GM11168 (cell line): ENCODE measurements around the gene SLC39A1.

Source experiments
- in situ Hi-C: fragments of 300-500 bp; cut with MboI; formaldehyde crosslinking; loops from one replicate; pipeline ENCODE4 v1.12.0; 2022; ENCODE audit warnings: low sequenced_read_pairs; ENCODE audit not compliant: unreplicated experiment

Gene SLC39A1

DNA sequence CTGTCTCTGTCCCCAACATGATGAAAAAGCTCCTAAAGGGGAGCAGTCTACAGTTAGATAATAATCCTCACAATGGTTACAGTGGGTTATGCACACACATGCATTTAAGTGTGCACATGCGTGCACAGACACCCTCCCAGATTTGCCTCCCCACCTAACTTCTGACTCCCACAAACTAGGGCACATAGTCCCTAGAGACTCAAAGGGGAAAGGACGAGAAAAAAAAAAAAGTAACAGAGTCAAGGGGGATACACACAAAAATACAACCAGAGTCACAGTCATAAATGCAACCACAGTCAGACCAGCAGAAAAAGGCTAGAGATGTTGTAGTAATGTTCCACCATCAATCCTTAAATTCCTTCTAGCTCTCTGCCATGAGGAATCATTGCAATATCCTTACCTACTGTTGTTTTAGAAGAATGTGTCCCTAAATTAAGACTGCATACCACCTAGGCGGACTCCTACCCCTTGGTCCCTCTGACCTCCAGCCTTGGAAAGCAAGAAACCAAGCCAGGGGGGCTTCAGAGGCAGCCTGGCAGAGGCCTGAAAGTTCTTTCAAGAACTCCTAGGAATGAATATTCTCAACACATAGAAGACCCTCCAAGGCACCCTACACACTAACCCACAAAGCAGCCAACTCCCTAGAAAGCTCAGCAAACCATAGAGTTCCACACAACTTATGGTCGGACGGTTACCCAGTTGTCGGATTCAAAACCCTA is 6.2 kb downstream of the SLC39A1 start:
- in situ Hi-C loops: no loop called here

DNA sequence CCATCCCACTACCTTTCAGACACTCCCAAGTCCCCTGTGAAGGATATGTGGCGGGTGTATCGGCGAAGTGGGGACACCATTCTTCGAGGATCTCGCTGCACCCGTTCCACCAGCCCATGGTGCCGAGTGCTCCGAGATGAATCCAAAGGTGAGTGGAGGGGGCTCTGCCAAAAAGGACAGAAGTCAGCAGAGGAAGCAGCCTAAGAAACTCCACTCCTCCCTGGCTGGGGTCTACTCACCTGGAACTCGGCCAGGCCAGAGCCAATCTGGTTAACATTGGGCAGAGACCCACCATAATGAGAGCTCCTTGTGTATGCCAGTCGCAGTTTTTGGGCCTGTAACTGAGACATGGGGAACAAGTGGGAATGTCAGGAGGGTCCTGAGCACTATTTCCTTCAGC is 8.5 kb downstream of the SLC39A1 start:
- in situ Hi-C loops: no loop called here

DNA sequence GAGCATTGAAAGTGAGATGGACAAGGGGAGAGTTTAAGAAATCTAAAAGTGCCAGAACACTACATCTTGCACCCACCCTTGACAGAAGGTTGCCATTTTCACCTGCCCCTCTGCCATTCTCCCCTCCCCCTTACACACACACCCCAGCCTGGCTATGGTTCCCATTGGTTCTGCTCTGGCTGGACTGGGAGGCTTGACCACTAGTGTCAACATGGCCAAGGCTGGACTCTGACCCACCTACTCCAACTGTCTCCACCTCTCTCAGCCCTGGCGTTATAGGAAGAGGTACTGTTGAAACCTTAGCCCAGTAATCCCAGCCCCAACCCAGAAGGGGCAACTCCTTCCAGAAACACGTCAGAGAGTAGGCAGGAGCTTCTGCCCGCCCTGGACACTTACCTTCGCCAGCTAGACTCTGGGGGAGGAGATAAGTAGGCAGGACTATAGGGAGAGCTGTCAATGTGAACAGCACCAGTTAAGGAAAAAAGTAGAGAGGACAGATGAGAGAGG is 9.4 kb downstream of the SLC39A1 start:
- in situ Hi-C loops: no loop called here

DNA sequence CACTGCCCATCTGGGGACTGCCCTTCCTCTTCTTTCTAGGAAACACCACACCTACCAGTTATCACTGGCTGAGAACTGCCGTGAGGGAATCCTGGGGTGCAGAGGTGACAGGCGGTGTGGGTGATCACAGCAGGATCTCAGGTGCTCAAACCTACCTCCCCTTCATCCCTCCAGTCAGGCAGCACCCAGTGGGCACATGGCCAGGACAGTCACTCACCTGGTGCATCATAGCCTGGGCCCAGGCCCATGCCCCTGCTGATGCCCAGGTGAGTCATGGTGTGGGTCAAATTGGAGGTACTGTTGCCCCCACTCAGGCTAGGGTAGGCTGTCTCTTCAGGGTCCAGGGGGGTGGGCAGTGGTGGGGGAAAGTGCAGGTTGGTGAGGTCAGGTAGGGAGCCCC is 11.5 kb downstream of the SLC39A1 start:
- in situ Hi-C loops: no loop called here

DNA sequence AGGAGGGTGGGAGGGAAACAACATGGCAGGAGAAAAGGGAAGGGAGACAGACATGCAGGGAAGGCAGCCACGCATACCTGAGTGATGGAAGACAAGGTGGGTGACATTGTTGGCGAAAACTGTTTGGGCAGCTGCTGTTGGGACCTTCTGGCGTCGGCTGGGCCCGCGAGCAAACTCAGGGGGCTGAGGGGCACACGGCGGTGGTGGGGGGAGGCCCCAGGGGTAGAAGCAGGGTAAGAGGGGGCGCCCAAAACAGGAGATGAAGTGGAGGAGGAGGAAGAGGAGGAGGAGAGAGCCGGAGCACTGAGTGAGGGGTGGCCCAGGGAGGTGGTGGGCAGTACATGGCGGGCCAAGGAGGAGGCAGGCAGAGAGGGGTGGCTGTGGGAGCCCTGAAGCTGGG is 12.2 kb downstream of the SLC39A1 start:
- in situ Hi-C loops: no loop called here

DNA sequence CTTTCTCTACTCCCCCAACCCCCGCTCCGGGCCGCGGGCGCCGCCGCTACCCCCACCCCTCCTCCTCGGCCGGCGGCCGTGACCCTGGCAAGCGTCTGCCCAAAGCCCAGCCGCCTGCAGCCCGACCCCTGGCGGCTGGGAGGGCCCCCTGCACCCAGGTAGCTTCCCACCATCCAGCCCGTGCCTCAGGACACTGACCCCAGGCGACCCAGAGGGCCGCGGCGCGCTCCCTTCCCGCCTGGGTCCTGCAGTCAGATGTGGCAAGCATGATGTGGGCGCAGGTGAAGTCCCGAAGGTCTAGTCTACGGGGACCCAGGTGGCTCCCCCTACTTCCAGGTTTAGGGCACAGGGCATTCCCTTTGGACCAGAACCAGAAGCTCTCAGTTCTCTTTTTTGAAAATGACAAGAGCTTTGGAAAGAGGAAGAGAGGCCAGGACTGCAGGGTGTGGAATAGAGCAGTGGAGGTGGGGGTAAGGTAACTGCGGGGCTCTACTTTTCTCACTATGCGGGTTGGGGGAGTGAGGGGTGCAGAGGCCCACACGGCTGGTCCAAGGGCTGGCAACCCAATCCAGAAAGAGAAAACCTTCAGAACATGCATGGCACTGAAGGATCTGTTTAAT is 16.6 kb downstream of the SLC39A1 start, which contains the start of gene DENND4B:
TSS of gene DENND4B (minus strand) at position 97 of the 620 bp plus-strand sequence. CDS start 2,344 bp downstream, outside the sequence.
- in situ Hi-C loops: no loop called here

DNA sequence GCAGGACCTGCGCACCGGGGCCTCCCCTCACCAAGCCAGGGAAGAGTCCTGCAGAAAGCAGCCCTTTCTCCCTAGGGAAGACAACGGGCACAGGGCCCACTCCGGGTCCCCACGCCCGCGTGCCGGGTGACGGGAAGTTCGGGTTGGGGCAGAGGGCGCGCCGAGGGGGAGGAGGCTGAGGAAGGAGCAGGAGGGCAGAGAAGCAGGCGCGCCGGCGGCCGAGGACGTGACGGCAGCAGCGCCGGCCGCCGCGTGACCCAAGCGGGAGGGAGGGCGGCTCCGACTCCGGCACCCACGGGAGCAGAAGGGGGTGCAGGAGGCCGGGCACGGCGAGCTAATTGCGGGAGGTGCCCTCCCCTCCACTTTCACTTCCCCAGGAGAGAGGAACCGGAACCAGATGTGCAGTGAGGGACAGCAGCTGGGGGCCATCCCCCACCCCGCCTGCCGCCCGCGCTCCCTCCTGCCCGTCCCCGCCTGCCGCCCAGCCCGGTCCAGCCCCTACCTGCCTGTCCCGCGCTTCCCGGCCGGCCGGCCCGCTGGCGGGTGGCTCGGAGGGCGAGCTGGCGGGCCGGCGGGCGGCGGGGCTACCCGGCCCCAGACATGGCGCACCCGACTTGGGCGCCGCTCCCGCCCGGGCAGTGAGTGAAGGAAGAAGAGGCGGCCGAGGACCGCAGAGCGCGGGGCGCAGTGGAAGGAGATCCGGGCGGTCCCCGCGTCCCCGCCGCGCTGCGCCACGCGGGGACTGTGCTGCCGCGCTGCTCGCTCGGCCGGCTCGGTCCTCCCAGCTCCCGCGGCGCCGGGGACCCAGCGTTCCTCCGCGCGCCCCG is 17.3 kb downstream of the SLC39A1 start:
- in situ Hi-C loops: no loop called here

DNA sequence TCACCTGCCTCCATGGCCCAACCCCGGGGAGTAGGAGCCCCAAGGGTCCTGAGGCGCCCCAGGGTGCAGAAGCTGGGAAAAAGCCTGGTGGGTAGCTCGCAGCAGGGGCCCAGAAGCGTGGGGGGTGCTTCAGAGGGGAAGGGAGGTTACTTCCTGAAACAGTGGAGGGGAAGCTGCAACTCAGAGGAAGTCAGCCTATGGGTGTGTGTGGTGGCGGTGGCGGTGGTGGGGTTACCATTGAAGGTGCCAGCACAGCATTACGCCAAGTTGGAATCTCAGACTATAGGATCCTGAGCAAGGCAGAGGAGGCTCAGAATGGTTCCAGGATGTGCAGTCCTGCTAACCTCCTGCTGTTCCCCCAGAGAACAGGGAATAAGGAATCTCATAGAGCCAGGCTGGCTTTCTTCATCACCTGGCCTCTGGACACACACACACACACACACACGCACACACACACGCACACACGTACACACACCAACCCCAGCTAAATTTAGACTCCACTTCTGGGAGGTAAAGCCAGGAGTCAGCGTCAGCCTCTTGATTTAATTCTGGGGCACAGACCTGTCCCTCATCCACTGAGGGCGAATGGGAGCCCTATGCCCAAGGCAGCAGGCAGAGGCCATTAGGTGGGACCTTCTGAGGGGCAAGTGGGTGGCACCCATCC is 18.1 kb downstream of the SLC39A1 start:
- in situ Hi-C loops: no loop called here

DNA sequence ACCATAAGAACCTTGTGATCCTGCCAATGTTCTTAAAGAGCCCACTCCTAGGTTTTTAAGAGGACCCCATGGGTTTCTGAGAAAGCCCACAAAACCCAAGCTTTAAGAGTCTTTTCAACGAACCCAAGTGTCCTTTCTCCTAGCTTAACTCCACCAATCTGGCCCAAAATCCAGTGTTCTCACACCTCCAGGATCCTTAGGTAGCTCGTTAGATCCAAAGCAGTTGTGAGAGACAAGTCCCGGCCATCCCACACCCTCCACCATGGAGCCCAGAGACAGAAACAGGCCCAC is 18.6 kb downstream of the SLC39A1 start:
- in situ Hi-C loops: no loop called here

DNA sequence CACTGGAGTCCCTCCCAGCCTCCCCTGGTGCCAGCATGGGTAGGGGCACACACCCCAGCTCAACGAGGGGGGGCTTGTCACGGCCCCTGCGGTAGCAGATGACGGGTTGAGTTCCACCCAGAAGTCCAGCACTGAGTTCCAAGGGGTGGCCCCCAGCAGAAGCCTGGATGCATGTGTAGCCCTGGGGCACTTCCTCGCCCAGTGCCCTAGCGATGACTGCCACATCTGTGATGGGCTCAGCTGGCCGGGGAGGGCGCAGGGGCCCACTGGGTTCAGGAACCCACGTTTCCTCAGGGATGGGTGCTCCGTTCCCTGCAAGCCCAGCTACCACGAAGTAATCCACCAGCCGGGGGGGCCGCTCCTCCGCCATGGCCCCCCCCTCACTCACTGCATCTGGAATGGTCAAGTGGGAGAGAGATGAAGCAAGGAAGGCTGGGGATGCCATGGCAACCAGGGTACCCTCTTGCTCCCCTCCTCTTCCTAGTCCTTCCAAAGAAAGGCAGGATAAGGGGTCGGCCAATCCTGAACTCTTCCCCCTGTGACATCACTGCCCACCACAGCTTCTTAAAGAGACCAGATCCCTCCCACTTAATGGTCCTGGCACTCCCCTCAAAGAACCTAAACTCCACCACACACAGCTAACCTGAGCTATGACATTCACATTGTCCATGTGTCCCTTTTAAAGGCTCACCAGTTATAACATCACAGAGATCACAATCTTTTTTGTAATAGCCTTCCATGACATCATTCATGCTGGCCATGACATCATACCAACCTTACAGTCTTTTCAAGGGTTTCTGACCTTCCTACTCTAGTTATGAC is 19.1 kb downstream of the SLC39A1 start:
- in situ Hi-C loops: no loop called here

DNA sequence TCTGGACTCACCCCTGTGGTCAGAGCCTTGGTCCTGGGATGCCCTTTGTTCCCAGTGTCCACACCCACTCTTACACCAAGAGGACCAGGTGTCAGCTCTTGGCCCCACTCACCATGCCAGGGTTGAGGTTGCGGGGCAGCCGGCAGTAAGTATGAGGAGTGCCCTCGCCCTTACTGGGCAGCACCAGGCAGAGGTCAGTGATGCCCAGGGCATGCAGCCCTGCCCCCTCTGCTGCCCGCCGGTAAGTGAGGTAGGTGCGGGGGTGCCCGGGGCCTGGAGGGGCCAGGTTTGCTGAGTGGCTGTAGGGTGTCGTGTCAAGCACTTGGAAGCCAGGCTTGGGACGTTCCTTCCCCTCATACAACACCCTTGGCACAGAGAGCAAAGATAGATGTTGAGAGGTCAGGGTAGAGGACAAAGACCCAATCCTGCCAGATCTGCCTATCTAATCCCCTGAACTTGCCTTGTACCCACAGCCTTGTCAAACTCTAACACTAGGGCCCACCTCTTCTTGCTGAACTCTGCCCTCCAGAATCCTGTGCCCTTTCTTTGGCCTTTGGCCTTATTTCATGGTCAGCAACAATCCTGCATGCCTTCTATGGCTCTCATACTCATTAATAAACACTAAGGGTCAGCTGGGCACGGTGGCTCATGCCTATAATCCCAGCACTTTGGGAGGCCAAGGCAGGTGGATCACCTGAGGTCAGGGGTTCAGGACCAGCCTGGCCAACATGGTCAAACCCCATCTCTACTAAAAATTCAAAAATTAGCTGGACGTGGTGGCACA is 20.4 kb downstream of the SLC39A1 start:
- in situ Hi-C loops: no loop called here

DNA sequence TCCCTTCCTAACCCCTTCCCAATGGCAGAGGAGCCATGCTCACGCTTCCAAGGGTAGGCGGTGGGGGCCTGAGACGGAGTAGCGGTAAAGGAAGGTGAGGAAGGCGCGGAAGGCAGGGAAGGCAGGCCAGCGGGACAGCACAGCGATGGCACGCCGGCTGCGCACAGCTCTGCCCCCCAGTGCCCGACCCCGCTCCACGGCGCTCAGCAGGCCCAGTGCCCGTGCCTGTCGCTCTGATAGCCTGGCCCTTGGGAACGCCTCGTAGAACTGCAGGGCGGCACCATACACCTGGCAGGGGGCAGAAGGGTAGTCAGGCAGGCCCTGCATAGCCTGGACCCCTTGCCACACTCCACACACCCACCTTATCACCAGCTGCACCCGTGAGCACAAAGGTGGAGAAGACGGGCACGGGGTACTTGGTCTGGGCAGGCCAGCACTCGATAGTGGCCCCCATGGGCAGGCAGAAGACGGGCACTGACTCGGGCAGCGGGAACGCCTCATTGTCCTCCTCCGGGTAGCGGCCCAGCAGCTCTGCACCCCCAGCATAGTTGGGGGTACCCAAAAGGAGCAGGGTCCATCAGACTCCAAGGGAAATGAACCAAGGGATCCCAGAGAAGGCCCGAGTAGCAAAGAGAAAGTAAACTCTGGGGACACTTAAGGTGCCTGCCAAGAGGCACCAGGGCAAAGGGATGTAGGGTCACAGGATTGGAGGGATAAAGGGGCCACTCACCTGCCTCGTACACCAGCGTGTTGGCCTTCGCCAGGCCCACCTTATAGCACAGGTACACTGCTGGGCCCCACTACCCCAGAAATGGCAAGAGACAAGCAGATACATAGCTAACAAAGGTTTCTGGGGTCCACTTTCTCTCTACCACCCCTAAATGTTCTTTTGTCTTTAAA is 21.3 kb downstream of the SLC39A1 start:
- in situ Hi-C loops: no loop called here

DNA sequence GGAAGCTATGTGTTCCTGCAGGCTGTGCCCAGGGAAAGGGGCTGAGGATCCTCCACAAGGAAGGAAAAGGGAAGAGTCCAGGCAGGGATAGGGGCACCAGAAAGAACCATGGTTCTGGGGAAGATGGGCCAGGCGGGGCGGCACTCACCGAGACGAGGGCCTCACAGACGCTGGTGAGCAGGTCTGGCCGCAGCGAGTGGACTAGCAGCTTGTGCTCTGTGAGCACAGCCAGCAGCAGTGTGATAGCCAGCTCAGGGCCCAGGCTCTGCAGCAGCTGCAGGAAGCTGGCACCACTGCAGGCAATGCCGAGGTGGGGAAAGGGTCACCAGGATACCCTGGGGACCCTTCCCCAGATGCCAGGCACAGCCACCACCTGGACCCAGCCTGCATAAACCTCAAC is 22.6 kb downstream of the SLC39A1 start:
- in situ Hi-C loops: no loop called here

DNA sequence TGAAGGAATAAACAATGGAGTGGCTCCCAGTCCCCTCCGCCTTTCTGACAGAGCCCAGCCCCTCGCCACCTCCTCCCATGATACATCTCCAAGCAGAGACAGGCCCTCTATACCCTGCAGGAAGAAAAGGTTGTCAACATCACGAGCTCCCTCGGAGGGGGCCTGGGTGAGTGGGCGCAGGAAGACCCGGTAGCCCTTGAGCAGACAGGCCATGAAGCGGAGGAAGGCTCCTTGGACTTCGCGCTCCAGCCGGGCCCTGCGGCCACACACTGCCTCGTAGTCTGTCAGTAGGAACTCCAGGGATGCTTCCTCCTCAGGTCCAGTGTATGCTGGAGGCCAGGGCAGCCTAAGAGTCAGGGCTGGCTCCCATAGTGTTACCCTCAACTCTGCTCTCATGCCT is 23.9 kb downstream of the SLC39A1 start:
- in situ Hi-C loops: no loop called here

DNA sequence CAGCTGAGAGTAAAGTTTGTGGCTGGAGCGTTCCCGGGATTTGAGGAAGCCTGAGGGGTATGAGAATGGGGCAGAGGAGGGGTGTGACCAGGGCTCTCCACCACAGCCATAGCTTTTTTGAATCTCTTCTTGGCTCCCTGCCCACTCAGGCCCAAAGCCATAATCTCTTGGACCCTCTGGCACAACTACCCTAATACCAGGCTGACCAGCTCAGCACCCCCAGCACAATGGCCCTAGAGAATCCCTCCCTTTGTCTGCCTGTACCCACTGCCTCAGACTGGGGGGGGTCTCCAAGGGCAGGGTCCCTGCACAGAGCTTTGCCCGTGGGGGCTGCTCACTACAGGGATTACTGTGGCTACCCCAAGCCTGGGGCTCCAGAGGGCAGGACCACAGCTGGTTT is 24.3 kb downstream of the SLC39A1 start:
- in situ Hi-C loops: no loop called here

DNA sequence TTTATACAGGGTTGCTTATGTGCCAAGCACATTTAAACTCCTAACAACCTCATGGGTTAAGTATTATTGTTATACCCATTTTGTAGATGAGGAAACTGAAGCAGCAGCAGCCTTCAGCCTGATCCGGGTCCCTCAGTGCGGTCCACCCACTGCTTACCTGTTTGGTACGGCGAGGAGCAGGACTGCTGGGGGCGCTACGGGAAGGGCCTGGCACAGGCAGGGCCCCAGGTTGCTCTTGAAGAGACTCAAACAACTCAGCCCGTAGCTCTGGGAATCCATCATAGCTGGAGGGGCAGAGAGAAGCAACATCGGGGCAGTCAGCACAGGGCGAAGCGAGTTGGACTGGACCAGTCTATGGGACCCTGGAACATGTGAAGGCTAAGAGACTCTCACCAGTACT is 26.0 kb downstream of the SLC39A1 start:
- in situ Hi-C loops: no loop called here

DNA sequence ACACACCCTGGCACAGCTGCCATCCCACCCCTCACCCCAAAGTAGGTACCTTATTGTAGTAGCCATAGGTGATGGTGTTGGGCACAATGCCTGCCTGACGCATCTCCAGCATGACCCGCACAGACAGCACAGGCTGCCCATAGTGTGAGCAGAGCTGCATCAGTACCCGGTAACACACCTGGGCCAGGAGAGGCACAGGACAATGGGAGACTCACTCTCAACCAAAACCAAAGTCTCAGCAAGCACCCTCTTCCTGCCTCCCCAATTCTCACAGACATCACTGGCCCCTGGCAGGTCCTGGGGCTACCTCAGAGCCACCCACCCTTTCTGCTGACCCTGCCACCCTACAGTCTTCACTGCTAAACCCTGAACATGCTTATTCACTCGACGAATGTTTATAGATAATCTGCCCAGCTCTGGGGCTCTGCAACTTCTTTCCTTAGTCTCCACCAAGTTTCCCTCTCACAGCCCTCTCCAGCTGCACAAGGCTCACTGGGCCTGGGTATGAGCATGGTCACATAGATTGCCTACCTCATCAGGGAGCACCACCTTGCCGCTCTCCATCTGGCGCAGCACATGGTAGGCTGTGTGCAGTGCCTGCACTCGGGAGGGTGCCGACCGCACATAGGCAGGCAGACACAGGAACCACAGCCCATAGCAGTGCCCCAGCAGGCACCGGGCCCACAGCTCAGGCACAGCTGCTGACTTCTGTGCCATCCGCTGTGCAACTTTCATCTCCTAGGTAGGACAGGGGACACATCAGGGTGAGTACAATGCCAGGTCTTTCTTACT is 27.1 kb downstream of the SLC39A1 start:
- in situ Hi-C loops: no loop called here
